ENCODE data around the gene USH2A. TPM values are rescaled to one million over a fixed set of nuclear protein-coding genes. Genes with fewer than 3 reads are reported as not detected.

The USH2A gene
- polyA plus RNA-seq, 1 of the 3 experiments (the other 2 are of a cell fraction) = under 0.01 TPM

DNA sequence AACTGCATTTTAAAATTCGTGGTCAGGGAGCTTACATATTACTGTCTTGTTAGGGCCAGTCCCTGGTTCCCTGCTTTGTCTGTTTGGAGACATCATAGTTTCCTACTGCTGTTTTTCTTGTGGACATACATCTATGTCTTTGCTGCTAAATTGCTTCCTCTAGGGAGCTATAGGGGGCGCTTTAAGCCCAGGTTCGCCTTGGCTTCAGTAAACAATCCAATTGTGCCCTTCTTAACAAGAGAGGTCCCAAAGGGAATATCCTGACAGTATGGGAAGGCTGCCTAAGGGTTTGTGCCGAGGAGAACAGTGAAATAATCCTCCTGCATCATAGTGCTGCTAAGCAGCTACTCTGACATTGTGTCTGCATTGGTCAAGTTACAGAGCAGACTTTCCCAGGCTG, 112.5 kb downstream of the USH2A start:
- no peaks in the 10 kb centered on the region for H3K36me3 ChIP-seq (replicated peaks in 1 of 2; ENCODE audit: control insufficient read depth in 1 of 2, insufficient read depth in 2 of 2, low read length in 1 of 2)
- TF ChIP-seq RAD21 (IDR thresholded peaks at IDR 0.05; ENCODE audit: low read length) (peak; percentile 69), MEF2A (IDR thresholded peaks at IDR 0.05; ENCODE audit: borderline replicate concordance, low read depth) (no peak), EZH2phosphoT487 (IDR thresholded peaks at IDR 0.05; ENCODE audit: borderline replicate concordance, low read depth) (no peak), SMC3 (IDR thresholded peaks at IDR 0.05; ENCODE audit: low read depth, low read length) (peak; percentile 59)
- TF ChIP-seq, protein P1, sequence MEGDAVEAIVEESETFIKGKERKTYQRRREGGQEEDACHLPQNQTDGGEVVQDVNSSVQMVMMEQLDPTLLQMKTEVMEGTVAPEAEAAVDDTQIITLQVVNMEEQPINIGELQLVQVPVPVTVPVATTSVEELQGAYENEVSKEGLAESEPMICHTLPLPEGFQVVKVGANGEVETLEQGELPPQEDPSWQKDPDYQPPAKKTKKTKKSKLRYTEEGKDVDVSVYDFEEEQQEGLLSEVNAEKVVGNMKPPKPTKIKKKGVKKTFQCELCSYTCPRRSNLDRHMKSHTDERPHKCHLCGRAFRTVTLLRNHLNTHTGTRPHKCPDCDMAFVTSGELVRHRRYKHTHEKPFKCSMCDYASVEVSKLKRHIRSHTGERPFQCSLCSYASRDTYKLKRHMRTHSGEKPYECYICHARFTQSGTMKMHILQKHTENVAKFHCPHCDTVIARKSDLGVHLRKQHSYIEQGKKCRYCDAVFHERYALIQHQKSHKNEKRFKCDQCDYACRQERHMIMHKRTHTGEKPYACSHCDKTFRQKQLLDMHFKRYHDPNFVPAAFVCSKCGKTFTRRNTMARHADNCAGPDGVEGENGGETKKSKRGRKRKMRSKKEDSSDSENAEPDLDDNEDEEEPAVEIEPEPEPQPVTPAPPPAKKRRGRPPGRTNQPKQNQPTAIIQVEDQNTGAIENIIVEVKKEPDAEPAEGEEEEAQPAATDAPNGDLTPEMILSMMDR (IDR thresholded peaks at IDR 0.05) = peak; percentile 71
- no peaks in the 10 kb centered on the region for H3K9me3 ChIP-seq
- no peak overlapping the region for H3K27ac ChIP-seq (ENCODE audit: low read depth in 2 of 2, low read length in 1 of 2)
- DNase-seq = no peak
- no peak overlapping the region for H3K9ac ChIP-seq
- CTCF ChIA-PET = interaction anchor here (0.6 to 1.3 kb wide), 7 partner anchors 64 to 1867 kb away, joined by 3 to 5 read pairs (median 3); no protein-coding TSS in a partner anchor
- POLR2A ChIA-PET = interaction anchor here (0.6 kb wide), 1 partner anchor 181 kb away, joined by 3 read pairs; no protein-coding TSS in a partner anchor
- 0 out of 2 replicates have a peak overlapping the region, but pooled peaks have one; percentile 16 for H2AFZ ChIP-seq (ENCODE audit: low read depth)
- H4K20me1 ChIP-seq (ENCODE audit: insufficient read depth) = no peaks in the 10 kb centered on the region
- H3K27me3 ChIP-seq (ENCODE audit: insufficient read depth) = no peaks in the 10 kb centered on the region
- H3K4me3 ChIP-seq (ENCODE audit: low read depth in 2 of 2, low read length in 1 of 2) = peak overlapping the region in 1 of 2 experiments; percentile 52; a peak in 1 of 4 replicates
- no peak overlapping the region for H3K4me2 ChIP-seq
- no peaks in the 10 kb centered on the region for H3K79me2 ChIP-seq (ENCODE audit: insufficient read depth)
- 17% methylated on average over 4 of the region's 4 CpGs for whole genome bisulfite sequencing (ENCODE audit: low lambda C conversion rate)
- H3K9me2 ChIP-seq = no peaks in the 10 kb centered on the region
- H3K4me1 ChIP-seq (ENCODE audit: control insufficient read depth in 1 of 2, insufficient read depth in 2 of 2, low read depth in 1 of 2, low read length in 1 of 2) = no peaks in the 10 kb centered on the region; a peak in 1 of 4 replicates
- no peaks in the 10 kb centered on the region for H3F3A ChIP-seq (replicated peaks; ENCODE audit: insufficient read depth)

DNA sequence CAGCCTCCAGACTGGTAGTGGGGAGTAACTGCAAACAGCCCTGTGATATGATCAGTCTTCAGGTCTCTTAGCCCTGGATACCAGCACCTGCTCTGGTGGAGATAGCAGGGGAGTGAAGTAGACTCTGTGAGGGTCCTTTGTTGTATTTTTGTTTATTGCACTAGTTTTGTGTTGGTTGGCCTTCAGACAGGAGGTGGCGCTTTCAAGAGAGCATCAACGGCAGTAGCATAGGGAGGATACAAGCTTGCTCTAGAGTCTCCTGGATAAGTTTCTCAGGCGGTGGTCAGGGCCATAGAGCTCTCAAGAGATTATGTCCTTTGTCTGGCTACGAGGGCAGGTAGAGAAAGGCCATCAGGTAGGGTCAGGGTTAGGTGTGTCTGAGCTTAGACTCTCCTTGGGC, 116.4 kb downstream of the USH2A start:
- ChIA-PET CTCF (interaction anchor here (0.9 kb wide), 1 partner anchor 1864 kb away, joined by 3 read pairs; no protein-coding TSS in a partner anchor), POLR2A (no interaction called here)
- H3K4me2 ChIP-seq = no peak overlapping the region
- H3K4me1 ChIP-seq (ENCODE audit: control insufficient read depth in 1 of 2, insufficient read depth in 2 of 2, low read depth in 1 of 2, low read length in 1 of 2) = no peaks in the 10 kb centered on the region
- H3K27me3 ChIP-seq (ENCODE audit: insufficient read depth) = no peaks in the 10 kb centered on the region
- H3K4me3 ChIP-seq (ENCODE audit: low read depth in 2 of 2, low read length in 1 of 2) = no peak overlapping the region
- WGBS (ENCODE audit: low lambda C conversion rate) = 54% methylated on average over 3 of the region's 4 CpGs
- H3K27ac ChIP-seq (ENCODE audit: low read depth in 2 of 2, low read length in 1 of 2) = no peak overlapping the region
- no peaks in the 10 kb centered on the region for H3K9me3 ChIP-seq
- H4K20me1 ChIP-seq (ENCODE audit: insufficient read depth) = no peaks in the 10 kb centered on the region
- no peak overlapping the region for H2AFZ ChIP-seq (ENCODE audit: low read depth)
- H3K9ac ChIP-seq = no peak overlapping the region
- no peaks in the 10 kb centered on the region for H3K36me3 ChIP-seq (replicated peaks in 1 of 2; ENCODE audit: control insufficient read depth in 1 of 2, insufficient read depth in 2 of 2, low read length in 1 of 2)
- no peak for DNase-seq
- TF ChIP-seq MXI1 (IDR thresholded peaks at IDR 0.05; ENCODE audit: low read depth, low read length) = no peak
- no peak for TF ChIP-seq TAF1 (IDR thresholded peaks at IDR 0.05; ENCODE audit: borderline replicate concordance, low read depth, low read length)
- TF ChIP-seq ELF1 (IDR thresholded peaks at IDR 0.05) = no peak
- TF ChIP-seq, protein P2, sequence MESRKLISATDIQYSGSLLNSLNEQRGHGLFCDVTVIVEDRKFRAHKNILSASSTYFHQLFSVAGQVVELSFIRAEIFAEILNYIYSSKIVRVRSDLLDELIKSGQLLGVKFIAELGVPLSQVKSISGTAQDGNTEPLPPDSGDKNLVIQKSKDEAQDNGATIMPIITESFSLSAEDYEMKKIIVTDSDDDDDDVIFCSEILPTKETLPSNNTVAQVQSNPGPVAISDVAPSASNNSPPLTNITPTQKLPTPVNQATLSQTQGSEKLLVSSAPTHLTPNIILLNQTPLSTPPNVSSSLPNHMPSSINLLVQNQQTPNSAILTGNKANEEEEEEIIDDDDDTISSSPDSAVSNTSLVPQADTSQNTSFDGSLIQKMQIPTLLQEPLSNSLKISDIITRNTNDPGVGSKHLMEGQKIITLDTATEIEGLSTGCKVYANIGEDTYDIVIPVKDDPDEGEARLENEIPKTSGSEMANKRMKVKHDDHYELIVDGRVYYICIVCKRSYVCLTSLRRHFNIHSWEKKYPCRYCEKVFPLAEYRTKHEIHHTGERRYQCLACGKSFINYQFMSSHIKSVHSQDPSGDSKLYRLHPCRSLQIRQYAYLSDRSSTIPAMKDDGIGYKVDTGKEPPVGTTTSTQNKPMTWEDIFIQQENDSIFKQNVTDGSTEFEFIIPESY (IDR thresholded peaks at IDR 0.05; ENCODE audit: borderline replicate concordance, low read depth) = no peak
- TF ChIP-seq, protein P3, sequence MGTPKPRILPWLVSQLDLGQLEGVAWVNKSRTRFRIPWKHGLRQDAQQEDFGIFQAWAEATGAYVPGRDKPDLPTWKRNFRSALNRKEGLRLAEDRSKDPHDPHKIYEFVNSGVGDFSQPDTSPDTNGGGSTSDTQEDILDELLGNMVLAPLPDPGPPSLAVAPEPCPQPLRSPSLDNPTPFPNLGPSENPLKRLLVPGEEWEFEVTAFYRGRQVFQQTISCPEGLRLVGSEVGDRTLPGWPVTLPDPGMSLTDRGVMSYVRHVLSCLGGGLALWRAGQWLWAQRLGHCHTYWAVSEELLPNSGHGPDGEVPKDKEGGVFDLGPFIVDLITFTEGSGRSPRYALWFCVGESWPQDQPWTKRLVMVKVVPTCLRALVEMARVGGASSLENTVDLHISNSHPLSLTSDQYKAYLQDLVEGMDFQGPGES (IDR thresholded peaks at IDR 0.05; ENCODE audit: low read depth, low read length) = no peak
- no peak for TF ChIP-seq TCF12 (IDR thresholded peaks at IDR 0.05)
- TF ChIP-seq, protein P1 (IDR thresholded peaks at IDR 0.05) = no peak
- no peak for TF ChIP-seq SIN3A (IDR thresholded peaks at IDR 0.05; ENCODE audit: borderline replicate concordance, low read depth, low read length)
- TF ChIP-seq, protein P4, sequence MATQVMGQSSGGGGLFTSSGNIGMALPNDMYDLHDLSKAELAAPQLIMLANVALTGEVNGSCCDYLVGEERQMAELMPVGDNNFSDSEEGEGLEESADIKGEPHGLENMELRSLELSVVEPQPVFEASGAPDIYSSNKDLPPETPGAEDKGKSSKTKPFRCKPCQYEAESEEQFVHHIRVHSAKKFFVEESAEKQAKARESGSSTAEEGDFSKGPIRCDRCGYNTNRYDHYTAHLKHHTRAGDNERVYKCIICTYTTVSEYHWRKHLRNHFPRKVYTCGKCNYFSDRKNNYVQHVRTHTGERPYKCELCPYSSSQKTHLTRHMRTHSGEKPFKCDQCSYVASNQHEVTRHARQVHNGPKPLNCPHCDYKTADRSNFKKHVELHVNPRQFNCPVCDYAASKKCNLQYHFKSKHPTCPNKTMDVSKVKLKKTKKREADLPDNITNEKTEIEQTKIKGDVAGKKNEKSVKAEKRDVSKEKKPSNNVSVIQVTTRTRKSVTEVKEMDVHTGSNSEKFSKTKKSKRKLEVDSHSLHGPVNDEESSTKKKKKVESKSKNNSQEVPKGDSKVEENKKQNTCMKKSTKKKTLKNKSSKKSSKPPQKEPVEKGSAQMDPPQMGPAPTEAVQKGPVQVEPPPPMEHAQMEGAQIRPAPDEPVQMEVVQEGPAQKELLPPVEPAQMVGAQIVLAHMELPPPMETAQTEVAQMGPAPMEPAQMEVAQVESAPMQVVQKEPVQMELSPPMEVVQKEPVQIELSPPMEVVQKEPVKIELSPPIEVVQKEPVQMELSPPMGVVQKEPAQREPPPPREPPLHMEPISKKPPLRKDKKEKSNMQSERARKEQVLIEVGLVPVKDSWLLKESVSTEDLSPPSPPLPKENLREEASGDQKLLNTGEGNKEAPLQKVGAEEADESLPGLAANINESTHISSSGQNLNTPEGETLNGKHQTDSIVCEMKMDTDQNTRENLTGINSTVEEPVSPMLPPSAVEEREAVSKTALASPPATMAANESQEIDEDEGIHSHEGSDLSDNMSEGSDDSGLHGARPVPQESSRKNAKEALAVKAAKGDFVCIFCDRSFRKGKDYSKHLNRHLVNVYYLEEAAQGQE (IDR thresholded peaks at IDR 0.05; ENCODE audit: low read depth, low read length) = no peak
- TF ChIP-seq RCOR1 (IDR thresholded peaks at IDR 0.05; ENCODE audit: low read length) = no peak
- TF ChIP-seq GABPA (IDR thresholded peaks at IDR 0.05; ENCODE audit: low read depth) = no peak
- H3K9me2 ChIP-seq = no peaks in the 10 kb centered on the region
- no peaks in the 10 kb centered on the region for H3F3A ChIP-seq (replicated peaks; ENCODE audit: insufficient read depth)
- H3K79me2 ChIP-seq (ENCODE audit: insufficient read depth) = no peaks in the 10 kb centered on the region
